ENCODE data around the gene GPSM3.

DNA sequence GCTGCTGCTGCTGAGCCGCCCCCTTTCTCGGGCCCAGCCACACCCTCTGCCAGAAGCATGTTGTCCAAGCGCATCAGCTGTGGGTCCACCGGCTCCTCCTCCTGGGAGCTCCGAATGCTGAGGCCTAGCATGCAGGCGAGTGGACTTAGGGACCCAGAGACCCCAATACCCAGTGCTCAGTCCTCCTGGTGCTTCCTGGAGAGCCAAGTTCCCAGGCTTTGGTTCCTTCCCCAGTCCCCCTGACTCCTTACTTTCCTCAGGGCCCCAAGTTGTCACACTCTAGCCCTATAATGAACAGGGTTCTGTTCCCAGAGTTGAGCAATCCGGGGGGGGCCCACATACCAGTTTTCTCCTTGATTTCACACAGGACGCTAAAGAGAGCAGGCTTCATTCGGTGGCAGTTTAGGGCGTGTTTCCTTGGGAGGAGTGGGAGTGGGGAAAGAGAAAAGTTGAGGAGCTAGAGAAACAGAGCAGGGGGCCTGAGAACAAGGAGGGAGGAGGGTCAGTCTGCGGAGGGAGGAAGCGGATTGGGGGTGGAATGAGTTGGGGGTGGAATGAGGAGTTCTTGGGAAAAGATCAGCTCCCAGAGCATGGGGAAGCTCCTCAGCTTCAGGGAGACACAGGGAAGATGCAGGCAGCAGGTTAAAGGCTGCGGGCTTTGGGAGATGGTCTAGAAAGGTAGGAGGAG is 3.9 kb downstream of the GPSM3 start:
- TF ChIP-seq GATA3 (IDR thresholded peaks at IDR 0.05; ENCODE audit: low read depth, low read length) (no peak), GATA2 (IDR thresholded peaks at IDR 0.05; ENCODE audit: low read depth, low read length) (no peak)
